ENCODE results near the gene CNTN6.

- TF ChIP-seq CTCF (tag by site-specific recombination; IDR thresholded peaks at IDR 0.05) (no peak), ZFP41 (tag by site-specific recombination; IDR thresholded peaks at IDR 0.05; ENCODE audit: borderline replicate concordance) (no peak)
Measured at GRCh38 chr3:1404270-1404962, 311.6 kb downstream of the CNTN6 start.

All from HEK293 (cell line).